Kidney (tissue), 14 donors: Measurements from ENCODE around the gene LSM3. TPM values are rescaled to one million over a fixed set of nuclear protein-coding genes. Genes with fewer than 3 reads are reported as not detected.
A peak's percentile ranks its signal among the peaks of the same experiment; 100 is the strongest.

Experiments used
- DNase-seq, 5 donors: peaks; one replicate each; pipeline ENCODE4 v3.0.0-alpha.2; 2013 to 2020
- FAIRE-seq: peaks from 2 replicates; lab custom pipeline; 2012; peaks lifted over from hg19 to GRCh38; lab: Jason Lieb, UNC
- H3K27ac ChIP-seq, 2 donors: one replicate each; pipeline ENCODE4 v1.7.0; 2013; ENCODE audit warnings: low read depth in 2 of 2, low read length in 2 of 2, inconsistent platforms in 1 of 2
- H3K27me3 ChIP-seq: one replicate; pipeline ENCODE4 v1.7.1; 2013; ENCODE audit warnings: low read length, inconsistent platforms; ENCODE audit not compliant: control insufficient read depth, insufficient read depth
- H3K36me3 ChIP-seq, 3 donors: one replicate each; pipeline versions ENCODE4 v1.7.0 to v1.7.1; 2013; ENCODE audit warnings: low read length in 3 of 3, control low read depth in 1 of 3, inconsistent platforms in 1 of 3; ENCODE audit not compliant: insufficient read depth in 3 of 3, control insufficient read depth in 2 of 3
- H3K4me1 ChIP-seq, 3 donors: one replicate each; pipeline versions ENCODE4 v1.7.0 to v1.7.1; 2013; ENCODE audit warnings: low read length in 3 of 3, inconsistent platforms in 1 of 3, low read depth in 1 of 3; ENCODE audit not compliant: control insufficient read depth in 2 of 3, insufficient read depth in 2 of 3
- H3K4me3 ChIP-seq, 3 donors: one replicate each; pipeline versions ENCODE4 v1.7.0 to v1.8.1; 2013; ENCODE audit warnings: low read length in 3 of 3, control low read depth in 1 of 3, inconsistent platforms in 1 of 3
- H3K9ac ChIP-seq, 3 donors: one replicate each; pipeline versions ENCODE4 v1.7.0 to v1.7.1; 2013; ENCODE audit warnings: low read length in 3 of 3, control low read depth in 1 of 3, inconsistent platforms in 1 of 3
- H3K9me3 ChIP-seq, 3 donors: one replicate each; pipeline versions ENCODE4 v1.7.0 to v1.7.1; 2013; ENCODE audit warnings: low read length in 3 of 3, control low read depth in 1 of 3, inconsistent platforms in 1 of 3; ENCODE audit not compliant: control insufficient read depth in 2 of 3, insufficient read depth in 1 of 3
- intact Hi-C: fragments of 100-400 bp; cut with DNase I; formaldehyde crosslinking; loops from one replicate; pipeline ENCODE4 v1.11.1; 2022
- polyA plus RNA-seq: library from polyadenylated mRNA; stranded (reverse); fragments of 350-450 nt; fragmentation: Illumina TruSeq; extraction: RNeasy Lipid Tissue Mini Kit (QIAGEN cat#74804); gene quantifications from one replicate; pipeline ENCODE4 v1.2.3, GENCODE V29; 2014; ENCODE audit warnings: low read depth, low replicate concordance; ENCODE audit not compliant: insufficient read depth
- total RNA-seq: library from RNA; stranded (reverse); fragmentation: NEBNext Ultra II Directional; extraction: Animal tissue kit (Norgen Biotek cat#: 25700); gene quantifications from one replicate; pipeline ENCODE4 v1.2.1, GENCODE V29; 2021
- TF ChIP-seq, protein P1 (sequence below): IDR thresholded peaks from 3 replicates; pipeline ENCODE4 v1.5.1; 2012; ENCODE audit warnings: mild to moderate bottlenecking, moderate library complexity, borderline replicate concordance; ENCODE audit not compliant: insufficient read depth; ENCODE audit errors: extremely low read depth
- donor health status: control.
- donor health status: control.
- donor health status: control.
- donor health status: control.
- donor health status: control.
- donor health status: DM: yes; HTN: yes; CAD: no.
- donor health status: Normal renal cell carcinoma (clear cell type).

The LSM3 gene
- total and polyA plus RNA-seq, 2 donors from 2014 or later, result 11.9 to 30.2 TPM

DNA sequence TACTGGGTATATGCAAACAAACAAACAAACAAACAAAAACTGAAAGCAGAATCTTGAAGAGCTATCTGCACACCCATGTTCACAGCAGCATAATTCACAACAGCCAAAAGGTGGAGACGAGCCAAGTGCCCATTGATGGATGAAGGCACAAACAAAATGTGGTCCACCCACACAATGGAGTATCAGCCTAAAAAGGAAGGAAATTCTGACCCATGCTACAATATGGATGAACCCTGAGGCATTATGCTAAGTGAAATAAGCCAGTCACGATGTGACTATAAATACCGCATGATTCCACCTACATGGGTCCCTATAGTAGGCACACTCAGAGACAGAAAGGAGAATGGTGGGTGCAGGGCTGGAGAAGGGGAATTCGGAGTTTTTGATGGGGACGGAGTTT lies 24.3 kb upstream of the LSM3 start:
- DNase-seq (no peak), FAIRE-seq (no peak)
- TF ChIP-seq, protein P1, sequence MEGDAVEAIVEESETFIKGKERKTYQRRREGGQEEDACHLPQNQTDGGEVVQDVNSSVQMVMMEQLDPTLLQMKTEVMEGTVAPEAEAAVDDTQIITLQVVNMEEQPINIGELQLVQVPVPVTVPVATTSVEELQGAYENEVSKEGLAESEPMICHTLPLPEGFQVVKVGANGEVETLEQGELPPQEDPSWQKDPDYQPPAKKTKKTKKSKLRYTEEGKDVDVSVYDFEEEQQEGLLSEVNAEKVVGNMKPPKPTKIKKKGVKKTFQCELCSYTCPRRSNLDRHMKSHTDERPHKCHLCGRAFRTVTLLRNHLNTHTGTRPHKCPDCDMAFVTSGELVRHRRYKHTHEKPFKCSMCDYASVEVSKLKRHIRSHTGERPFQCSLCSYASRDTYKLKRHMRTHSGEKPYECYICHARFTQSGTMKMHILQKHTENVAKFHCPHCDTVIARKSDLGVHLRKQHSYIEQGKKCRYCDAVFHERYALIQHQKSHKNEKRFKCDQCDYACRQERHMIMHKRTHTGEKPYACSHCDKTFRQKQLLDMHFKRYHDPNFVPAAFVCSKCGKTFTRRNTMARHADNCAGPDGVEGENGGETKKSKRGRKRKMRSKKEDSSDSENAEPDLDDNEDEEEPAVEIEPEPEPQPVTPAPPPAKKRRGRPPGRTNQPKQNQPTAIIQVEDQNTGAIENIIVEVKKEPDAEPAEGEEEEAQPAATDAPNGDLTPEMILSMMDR, result no peak
- Histone ChIP-seq H3K9me3 (no peaks in the 10 kb centered on the region), H3K9ac (no peak overlapping the region), H3K4me1 (no peaks in the 10 kb centered on the region), H3K4me3 (no peak overlapping the region), H3K36me3 (peaks cover 8 to 73% (median 56%) of the 10 kb centered on the region in 3 donors), H3K27ac (no peak overlapping the region), H3K27me3 (no peaks in the 10 kb centered on the region)
- intact Hi-C loops, result no loop called here

DNA sequence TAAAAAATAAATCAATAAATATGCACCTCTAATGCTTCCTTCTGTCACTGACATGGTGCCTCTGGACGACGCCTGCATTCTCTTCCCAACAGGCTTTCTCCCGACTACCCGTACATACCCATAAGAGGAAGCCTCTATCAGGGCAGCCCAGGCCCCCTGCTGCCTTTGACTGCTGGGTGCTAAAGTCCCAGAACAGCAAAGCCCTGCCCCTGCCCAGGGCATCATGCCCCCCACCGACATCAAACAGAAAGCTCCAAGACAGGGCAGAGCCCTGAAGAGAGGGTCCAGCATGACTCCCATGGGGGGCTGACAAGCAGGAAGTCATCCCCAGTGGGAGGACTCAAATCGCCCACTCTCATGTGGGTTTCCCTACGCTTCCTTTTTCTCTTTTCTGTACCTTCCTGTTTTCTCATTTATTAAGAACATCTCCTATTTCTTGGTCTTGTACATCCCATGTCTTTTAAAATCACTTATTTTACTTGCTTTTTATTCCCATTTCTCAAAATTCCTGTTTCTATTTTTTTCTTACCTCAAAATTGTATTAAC lies 23.6 kb upstream of the LSM3 start:
- Histone ChIP-seq H3K9me3 (no peaks in the 10 kb centered on the region), H3K4me1 (no peaks in the 10 kb centered on the region), H3K36me3 (peaks cover 9 to 76% (median 62%) of the 10 kb centered on the region in 3 donors), H3K27ac (no peak overlapping the region), H3K27me3 (no peaks in the 10 kb centered on the region), H3K9ac (no peak overlapping the region), H3K4me3 (no peak overlapping the region)
- FAIRE-seq (peak; percentile 11), DNase-seq (peak in 1 of 5 donors; percentile 54)
- TF ChIP-seq, protein P1, result no peak
- intact Hi-C loops, result no loop called here

- Histone ChIP-seq H3K27ac (no peak overlapping the region), H3K4me1 (no peaks in the 10 kb centered on the region), H3K9me3 (no peaks in the 10 kb centered on the region), H3K27me3 (no peaks in the 10 kb centered on the region), H3K36me3 (peaks cover 11 to 80% (median 71%) of the 10 kb centered on the region in 3 donors), H3K4me3 (no peak overlapping the region), H3K9ac (no peak overlapping the region)
- intact Hi-C loops, result no loop called here
- no peak for FAIRE-seq
- no peak for DNase-seq
- TF ChIP-seq, protein P1, result no peak
These were observed 22.4 kb upstream of the LSM3 start for GRCh38 chr3:14156201-14156600.
